OCI-LY1 (cell line): Measurements from ENCODE around the gene NCCRP1.

Experiments
- H2AFZ ChIP-seq: fragments of 200-600 bp; sonication (generic), shearing (Covaris generic); 2 replicates; pipeline ENCODE4 v1.6.0; 2014; ENCODE audit warnings: antibody characterized with exemption, mild to moderate bottlenecking, low read length
- H3F3A ChIP-seq: fragments of 200-600 bp; sonication (generic), shearing (Covaris generic); 2 replicates; pipeline ENCODE4 v1.6.0; 2014; ENCODE audit warnings: mild to moderate bottlenecking, antibody characterized with exemption, low read length, moderate library complexity; ENCODE audit not compliant: insufficient read depth
- H3K27ac ChIP-seq: fragments of 200-600 bp; sonication (generic); 2 replicates; pipeline ENCODE4 v1.5.1; 2014; ENCODE audit warnings: low read length, mixed run types, mild to moderate bottlenecking, low read depth; ENCODE audit not compliant: poor library complexity, severe bottlenecking
- H3K27me3 ChIP-seq: fragments of 200-600 bp; sonication (generic); 2 replicates; pipeline ENCODE4 v1.6.0; 2014; ENCODE audit warnings: antibody characterized with exemption, mild to moderate bottlenecking, low read length, moderate library complexity; ENCODE audit not compliant: insufficient read depth
- H3K36me3 ChIP-seq: fragments of 200-600 bp; sonication (generic); 2 replicates; pipeline ENCODE4 v1.6.1; 2014; ENCODE audit warnings: mild to moderate bottlenecking, antibody characterized with exemption, low read length, moderate library complexity, mixed read lengths; ENCODE audit not compliant: insufficient read depth
- H3K4me1 ChIP-seq: fragments of 200-600 bp; sonication (generic); 2 replicates; pipeline ENCODE4 v1.5.1; 2014; ENCODE audit warnings: mild to moderate bottlenecking, low read length, moderate library complexity; ENCODE audit not compliant: insufficient read depth, severe bottlenecking
- H3K4me2 ChIP-seq: fragments of 200-600 bp; sonication (generic), shearing (Covaris generic); 2 replicates; pipeline ENCODE4 v1.6.1; 2014; ENCODE audit warnings: low read length
- H3K4me3 ChIP-seq: fragments of 200-600 bp; sonication (generic); 2 replicates; pipeline ENCODE4 v1.5.1; 2014; ENCODE audit warnings: low read length, low read depth, mild to moderate bottlenecking, mixed read lengths; ENCODE audit not compliant: poor library complexity, severe bottlenecking
- H3K79me2 ChIP-seq: fragments of 200-600 bp; shearing (Covaris generic); 2 replicates; pipeline ENCODE4 v1.6.1; 2016; ENCODE audit warnings: mixed run types, low read length, mixed read lengths; ENCODE audit not compliant: insufficient read depth
- H3K9ac ChIP-seq: fragments of 200-600 bp; sonication (generic), shearing (Covaris generic); 2 replicates; pipeline ENCODE4 v1.6.1; 2014; ENCODE audit warnings: mild to moderate bottlenecking, low read length, mixed read lengths
- H3K9me2 ChIP-seq: fragments of 200-600 bp; sonication (generic), shearing (Covaris generic); 2 replicates; pipeline ENCODE4 v1.6.1; 2014; ENCODE audit warnings: low read depth, mild to moderate bottlenecking, low read length, mixed read lengths
- H3K9me3 ChIP-seq: fragments of 200-600 bp; shearing (Covaris generic); 2 replicates; pipeline ENCODE4 v1.6.1; 2014; ENCODE audit warnings: low read length, mixed read lengths
- H4K20me1 ChIP-seq: fragments of 200-600 bp; sonication (generic), shearing (Covaris generic); 2 replicates; pipeline ENCODE4 v1.6.0; 2016; ENCODE audit warnings: mild to moderate bottlenecking, low read length; ENCODE audit not compliant: insufficient read depth
- CTCF ChIP-seq: fragments of 200-600 bp; sonication (generic), shearing (Covaris generic); IDR thresholded peaks from 2 replicates; pipeline ENCODE4 v1.5.1; 2017; ENCODE audit warnings: mild to moderate bottlenecking, antibody characterized with exemption, low read length, moderate library complexity, mixed read lengths
- EZH2 ChIP-seq: fragments of 200-600 bp; sonication (generic), shearing (Covaris generic); IDR thresholded peaks from 2 replicates; pipeline ENCODE4 v1.8.0; 2017; ENCODE audit warnings: borderline replicate concordance, mixed run types, mild to moderate bottlenecking, antibody characterized with exemption, low read length, moderate library complexity, mixed read lengths

The NCCRP1 gene

GRCh38 chr19:39154100-39154628 is 42.6 kb upstream of the NCCRP1 start:
- H3K4me3 ChIP-seq: no peak overlapping the region
- no peaks in the 10 kb centered on the region for H3K9me2 ChIP-seq
- no peaks in the 10 kb centered on the region for H3F3A ChIP-seq
- H3K9me3 ChIP-seq: no peaks in the 10 kb centered on the region
- H3K36me3 ChIP-seq: 0 out of 2 replicates have a peak, but pooled peaks cover under 1% of the 10 kb centered on the region
- no peaks in the 10 kb centered on the region for H3K27me3 ChIP-seq
- H3K4me1 ChIP-seq: no peaks in the 10 kb centered on the region
- no peak for TF ChIP-seq EZH2
- TF ChIP-seq CTCF: no peak
- H3K79me2 ChIP-seq: no peaks in the 10 kb centered on the region
- H3K27ac ChIP-seq: no peak overlapping the region
- H4K20me1 ChIP-seq: no peaks in the 10 kb centered on the region
- no peak overlapping the region for H2AFZ ChIP-seq
- no peak overlapping the region for H3K4me2 ChIP-seq
- H3K9ac ChIP-seq: no peak overlapping the region

DNA sequence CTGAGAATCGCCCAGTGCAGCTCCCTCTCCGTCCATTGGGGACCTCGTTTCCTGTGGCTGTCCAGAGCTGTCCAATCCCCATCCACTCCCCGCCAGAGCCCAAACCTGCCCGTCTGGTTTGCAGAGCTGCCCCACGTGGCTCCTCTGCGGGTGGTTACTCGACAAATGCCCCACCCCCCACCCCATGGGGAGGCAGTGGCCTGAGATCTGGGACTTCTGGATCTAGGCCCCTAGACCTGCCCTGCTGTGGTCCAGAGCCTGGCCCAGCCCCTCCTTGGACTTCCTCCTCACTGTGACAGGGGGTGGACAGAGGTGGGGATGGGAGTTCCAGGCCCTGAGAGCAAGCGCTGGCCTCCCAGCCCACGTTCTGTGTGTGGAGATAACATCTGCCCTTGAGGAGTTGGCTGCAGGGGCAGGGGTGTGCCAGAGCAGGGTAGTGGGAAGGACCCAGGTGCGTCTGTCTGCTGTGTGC is 42.1 kb upstream of the NCCRP1 start:
- TF ChIP-seq CTCF (no peak), EZH2 (no peak)
- Histone ChIP-seq H3K36me3 (no peaks in the 10 kb centered on the region), H3K27me3 (no peaks in the 10 kb centered on the region), H3K4me2 (no peak overlapping the region), H3K9me2 (no peaks in the 10 kb centered on the region), H4K20me1 (no peaks in the 10 kb centered on the region), H3K4me3 (no peak overlapping the region), H3K27ac (no peak overlapping the region), H3K4me1 (no peaks in the 10 kb centered on the region), H3K9ac (no peak overlapping the region), H3K9me3 (no peaks in the 10 kb centered on the region), H3K79me2 (no peaks in the 10 kb centered on the region), H2AFZ (no peak overlapping the region), H3F3A (no peaks in the 10 kb centered on the region)

DNA sequence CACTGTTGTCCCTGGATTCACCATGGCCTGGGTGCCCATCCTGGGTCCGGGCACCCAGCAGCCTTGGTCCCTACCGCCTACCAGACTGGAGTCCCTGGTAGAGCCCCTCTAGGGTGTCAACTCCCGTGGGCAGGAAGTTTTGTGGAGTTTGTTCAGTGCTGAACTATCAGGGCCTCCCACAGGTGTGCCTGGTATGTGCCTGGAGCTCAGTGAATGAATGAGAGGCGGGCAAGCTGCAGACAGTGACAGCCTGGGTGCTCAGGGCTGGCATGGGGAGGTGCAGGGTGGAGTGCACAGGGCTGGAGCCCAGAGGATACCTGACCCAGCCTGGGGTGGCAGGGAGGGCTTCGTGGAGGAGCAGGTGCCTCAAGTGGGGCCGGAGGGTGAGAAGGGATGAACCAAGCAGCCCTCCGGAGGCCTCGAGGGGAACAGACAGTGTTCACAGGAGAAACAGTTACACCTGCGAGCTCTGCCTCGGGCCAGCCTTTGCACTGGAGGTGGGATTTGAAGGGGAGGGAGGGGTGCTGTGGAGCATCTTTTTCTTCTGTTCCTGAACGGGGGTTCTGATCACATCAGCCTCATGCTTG is 41.6 kb upstream of the NCCRP1 start:
- H3F3A ChIP-seq: no peaks in the 10 kb centered on the region
- H3K27me3 ChIP-seq: no peaks in the 10 kb centered on the region
- H3K9ac ChIP-seq: no peak overlapping the region
- no peaks in the 10 kb centered on the region for H3K4me1 ChIP-seq
- H3K4me2 ChIP-seq: no peak overlapping the region
- no peak overlapping the region for H2AFZ ChIP-seq
- H3K36me3 ChIP-seq: no peaks in the 10 kb centered on the region
- TF ChIP-seq CTCF (no peak), EZH2 (no peak)
- no peaks in the 10 kb centered on the region for H4K20me1 ChIP-seq
- H3K27ac ChIP-seq: no peak overlapping the region
- no peaks in the 10 kb centered on the region for H3K79me2 ChIP-seq
- H3K9me3 ChIP-seq: no peaks in the 10 kb centered on the region
- no peak overlapping the region for H3K4me3 ChIP-seq
- no peaks in the 10 kb centered on the region for H3K9me2 ChIP-seq
